K562 (cell line): Measurements from ENCODE around the gene TRAPPC8. TPM values are rescaled to one million over a fixed set of nuclear protein-coding genes. Genes with fewer than 3 reads are reported as not detected.
A peak's percentile ranks its signal among the peaks of the same experiment; 100 is the strongest.

Experiments used
- ASH1L ChIP-seq: fragments of 450-650 bp; IDR thresholded peaks from 2 replicates; pipeline ENCODE4 v1.6.1; 2018; ENCODE audit warnings: borderline replicate concordance, mild to moderate bottlenecking, low read depth; ENCODE audit not compliant: partially characterized antibody
- BCL6 ChIP-seq: fragments of 250-450 bp; sonication (Bioruptor Pico); IDR thresholded peaks from 2 replicates; pipeline ENCODE4 v1.4.0; 2020
- ETV5 ChIP-seq: sonication (generic); formaldehyde crosslinking; IDR thresholded peaks from 2 replicates; pipeline ENCODE4 v1.4.0; 2020; ENCODE audit warnings: low read depth, mild to moderate bottlenecking, missing genetic modification reagents
- FOXJ2 ChIP-seq: fragments of 200-800 bp; sonication (Bioruptor generic); IDR thresholded peaks from 2 replicates; pipeline ENCODE4 v1.6.1; 2016; ENCODE audit warnings: missing genetic modification characterization, missing compliant biosample characterization
- HEY1 ChIP-seq: fragments of 250-450 bp; sonication (Bioruptor Pico); IDR thresholded peaks from 2 replicates; pipeline ENCODE4 v1.5.0; 2020; ENCODE audit warnings: mild to moderate bottlenecking, moderate library complexity, borderline replicate concordance
- IFI16 ChIP-seq: fragments of 250-450 bp; sonication (Bioruptor Pico); IDR thresholded peaks from 2 replicates; pipeline ENCODE4 v2.1.2; 2022; ENCODE audit warnings: mild to moderate bottlenecking, inconsistent platforms
- KDM1A ChIP-seq, 2 experiments: fragments of 450-650 bp; IDR thresholded peaks; 2 replicates each; pipeline ENCODE4 v1.6.1; 2016; ENCODE audit warnings: mild to moderate bottlenecking in 2 of 2
- KLF16 ChIP-seq: IDR thresholded peaks from 2 replicates; pipeline ENCODE4 v1.6.1; 2016; ENCODE audit warnings: antibody characterized with exemption
- NR3C1 ChIP-seq: sonication (generic); formaldehyde crosslinking; IDR thresholded peaks from 2 replicates; pipeline ENCODE4 v1.8.1; 2022; ENCODE audit warnings: missing genetic modification reagents
- PHF21A ChIP-seq: fragments of 450-650 bp; IDR thresholded peaks from 2 replicates; pipeline ENCODE4 v1.6.1; 2017; ENCODE audit warnings: low read depth, borderline replicate concordance
- SETDB1 ChIP-seq: IDR thresholded peaks from one replicate; pipeline ENCODE4 v1.6.1; 2012; ENCODE audit warnings: low read length, control low read depth, inconsistent platforms
- SMARCE1 ChIP-seq: fragments of 450-650 bp; IDR thresholded peaks from 2 replicates; pipeline ENCODE4 v1.7.1; 2016; ENCODE audit warnings: mild to moderate bottlenecking
- SNRNP70 ChIP-seq: fragments of 200-400 bp; formaldehyde crosslinking; optimal IDR thresholded peaks from 2 replicates; pipeline ENCODE3; 2017; ENCODE audit warnings: low read depth, low read length
- SRSF7 ChIP-seq: fragments of 200-400 bp; formaldehyde crosslinking; optimal IDR thresholded peaks from 2 replicates; pipeline ENCODE3; 2017; ENCODE audit warnings: mild to moderate bottlenecking, low read depth, low read length
- TAF7 ChIP-seq: fragments of 450-650 bp; IDR thresholded peaks from 2 replicates; pipeline ENCODE4 v1.6.1; 2016; ENCODE audit warnings: missing genetic modification characterization, missing compliant biosample characterization
- ZNF133 ChIP-seq: fragments of 250-450 bp; sonication (Bioruptor Pico); IDR thresholded peaks from 2 replicates; pipeline ENCODE4 v1.4.0; 2020; ENCODE audit warnings: mild to moderate bottlenecking
- ZNF165 ChIP-seq: fragments of 250-450 bp; sonication (Bioruptor Pico); IDR thresholded peaks from 2 replicates; pipeline ENCODE4 v1.4.0; 2020; ENCODE audit warnings: borderline replicate concordance
- ZNF224 ChIP-seq: sonication (generic); formaldehyde crosslinking; IDR thresholded peaks from 2 replicates; pipeline ENCODE4 v1.8.0; 2022; ENCODE audit warnings: mild to moderate bottlenecking, missing genetic modification reagents
- ZNF584 ChIP-seq: fragments of 200-800 bp; sonication (Bioruptor generic); IDR thresholded peaks from 2 replicates; pipeline ENCODE4 v1.6.1; 2016; ENCODE audit warnings: low read depth, mild to moderate bottlenecking, missing genetic modification characterization, missing compliant biosample characterization
- polyA plus RNA-seq, 8 experiments: library from polyadenylated mRNA; depleted of rRNA in 4 of 8; stranded (reverse) in 5 of 8; unstranded in 3 of 8; fragments of >200 nt; fragmentation: Nextera tagmentation in 2 of 8; fragmentation: Illumina TruSeq in 1 of 8; extraction: Ambion mirVana in 2 of 8; extraction: Trizol in 1 of 8; gene quantifications; 2 replicates each; pipeline versions ENCODE4 v1.2.1 to v1.2.3, GENCODE V29; 2011 to 2014; ENCODE audit warnings: inconsistent platforms in 1 of 8, missing spikeins in 1 of 8
- total RNA-seq, 7 experiments: library from RNA; depleted of rRNA in 6 of 7; stranded (reverse); fragments of >200 nt in 6 of 7; fragmentation: Illumina TruSeq in 2 of 7; extraction: Trizol in 2 of 7; gene quantifications; 2 replicates each; pipeline versions ENCODE4 v1.2.1 to v1.2.3, GENCODE V29; 2011 to 2021; ENCODE audit warnings: low replicate concordance in 1 of 7
- TF ChIP-seq, protein P1 (sequence below): fragments of 250-450 bp; sonication (Bioruptor Pico); IDR thresholded peaks from 2 replicates; pipeline ENCODE4 v1.5.0; 2021; ENCODE audit warnings: mild to moderate bottlenecking, moderate library complexity
- TF ChIP-seq, protein P2 (sequence below): fragments of 450-650 bp; IDR thresholded peaks from 2 replicates; pipeline ENCODE4 v1.6.1; 2017; ENCODE audit warnings: mild to moderate bottlenecking, moderate library complexity
- TF ChIP-seq, protein P3 (sequence below): sonication (generic); formaldehyde crosslinking; IDR thresholded peaks from 2 replicates; pipeline ENCODE4 v1.8.1; 2023; ENCODE audit warnings: mild to moderate bottlenecking, missing genetic modification reagents
- TF ChIP-seq, protein P4 (sequence below): sonication (generic); formaldehyde crosslinking; IDR thresholded peaks from 2 replicates; pipeline ENCODE4 v1.8.1; 2023; ENCODE audit warnings: mild to moderate bottlenecking, missing genetic modification reagents

TRAPPC8 gene
- total and polyA plus RNA-seq, 9 of the 15 experiments (the other 6 are each of a cell fraction or from before 2014, with no cell fraction given), result 20.1 to 111 (median 35.6) TPM

DNA sequence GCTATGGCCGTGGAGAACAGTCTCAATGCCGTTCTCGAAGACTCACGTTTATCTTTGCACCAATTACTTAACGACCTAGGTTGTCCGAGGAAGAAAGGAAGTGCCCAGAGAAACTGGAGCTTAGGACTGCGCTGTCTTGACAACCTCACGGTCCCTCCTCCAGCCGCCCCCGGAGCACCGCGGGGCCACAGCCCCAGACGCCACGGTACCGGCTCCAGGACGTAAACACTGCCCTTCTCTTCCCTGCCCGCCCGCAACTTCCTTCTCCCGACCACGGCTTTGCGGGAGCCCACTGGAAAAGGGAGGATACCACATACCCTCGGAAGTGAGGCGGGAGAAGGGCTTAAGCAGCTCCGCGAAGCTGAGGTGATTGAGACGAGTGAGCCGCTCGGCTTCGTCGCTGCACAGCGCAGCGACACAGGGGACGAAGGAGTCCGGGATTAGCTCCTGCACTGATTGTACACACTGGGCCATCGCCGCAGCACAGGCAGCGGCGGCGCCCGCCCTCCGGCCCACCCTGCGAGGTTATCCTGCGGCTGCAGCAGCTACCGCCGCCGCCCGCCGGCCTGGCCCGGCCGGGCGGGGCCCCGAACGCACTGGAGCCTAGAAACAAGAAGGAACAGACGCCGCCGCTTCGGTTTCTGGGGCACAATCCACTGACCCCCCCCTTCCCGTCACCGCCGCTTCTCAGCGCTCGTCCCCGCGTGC lies 483 bp downstream of the TRAPPC8 start (continued):
- TF ChIP-seq, protein P1, sequence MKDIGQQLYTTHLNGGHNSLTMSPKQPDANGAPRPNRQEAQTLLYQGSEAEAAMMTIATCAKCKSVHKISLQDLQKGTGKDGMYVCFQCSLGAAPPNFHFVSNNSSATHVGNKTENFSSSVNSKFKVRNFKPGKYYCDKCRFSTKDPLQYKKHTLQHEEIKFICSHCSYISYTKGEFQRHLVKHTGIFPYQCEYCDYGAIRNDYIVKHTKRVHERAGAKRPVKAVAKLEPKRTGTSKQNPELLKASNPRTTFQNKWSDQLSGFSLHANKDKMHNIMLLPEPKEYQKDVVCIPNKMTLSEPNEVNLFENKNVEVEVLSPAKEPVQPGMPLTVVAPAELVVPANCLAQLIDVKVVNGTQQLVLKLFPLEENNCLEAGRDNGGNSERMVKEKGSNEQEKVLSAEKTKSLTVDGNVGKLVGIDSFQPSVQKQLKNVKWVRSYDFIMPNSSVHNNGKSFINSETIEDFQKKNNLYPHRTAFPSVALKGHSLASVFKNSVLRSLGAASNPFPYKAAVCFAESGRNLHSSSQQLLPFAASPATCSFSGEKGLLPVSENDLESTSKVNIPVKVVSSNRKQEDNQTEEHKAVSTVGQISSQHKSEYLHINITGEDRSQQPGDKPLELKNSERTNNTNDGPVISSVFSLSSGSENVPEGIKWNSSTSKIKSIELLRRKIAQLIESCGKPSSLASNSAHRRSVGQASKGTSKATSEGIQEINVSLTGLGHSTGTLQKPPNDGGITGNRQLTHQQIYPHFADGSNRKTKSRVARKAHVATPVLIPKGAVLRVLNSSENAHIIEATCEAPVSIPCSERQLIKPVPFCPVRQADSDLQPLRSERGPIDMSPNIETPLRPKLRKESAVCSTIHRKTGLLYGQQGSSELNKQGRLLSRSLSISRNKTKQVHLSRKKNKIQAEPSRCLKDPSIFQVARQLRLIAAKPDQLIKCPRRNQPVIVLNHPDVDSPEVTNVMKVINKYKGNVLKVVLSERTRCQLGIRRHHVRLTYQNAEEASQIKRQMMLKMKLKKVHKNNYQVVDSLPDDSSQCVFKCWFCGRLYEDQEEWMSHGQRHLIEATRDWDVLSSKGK (CRISPR knock-in tag), result no peak
- TF ChIP-seq TAF7, result no peak
- TF ChIP-seq, protein P2, sequence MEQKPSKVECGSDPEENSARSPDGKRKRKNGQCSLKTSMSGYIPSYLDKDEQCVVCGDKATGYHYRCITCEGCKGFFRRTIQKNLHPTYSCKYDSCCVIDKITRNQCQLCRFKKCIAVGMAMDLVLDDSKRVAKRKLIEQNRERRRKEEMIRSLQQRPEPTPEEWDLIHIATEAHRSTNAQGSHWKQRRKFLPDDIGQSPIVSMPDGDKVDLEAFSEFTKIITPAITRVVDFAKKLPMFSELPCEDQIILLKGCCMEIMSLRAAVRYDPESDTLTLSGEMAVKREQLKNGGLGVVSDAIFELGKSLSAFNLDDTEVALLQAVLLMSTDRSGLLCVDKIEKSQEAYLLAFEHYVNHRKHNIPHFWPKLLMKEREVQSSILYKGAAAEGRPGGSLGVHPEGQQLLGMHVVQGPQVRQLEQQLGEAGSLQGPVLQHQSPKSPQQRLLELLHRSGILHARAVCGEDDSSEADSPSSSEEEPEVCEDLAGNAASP, result no peak
- no peak for TF ChIP-seq KDM1A (IDR thresholded peaks at IDR 0.05)
- TF ChIP-seq BCL6 (CRISPR knock-in tag), result no peak
- no peak for TF ChIP-seq PHF21A
- TF ChIP-seq ASH1L, result no peak
- TF ChIP-seq HEY1 (CRISPR knock-in tag), result no peak
- TF ChIP-seq, protein P3, sequence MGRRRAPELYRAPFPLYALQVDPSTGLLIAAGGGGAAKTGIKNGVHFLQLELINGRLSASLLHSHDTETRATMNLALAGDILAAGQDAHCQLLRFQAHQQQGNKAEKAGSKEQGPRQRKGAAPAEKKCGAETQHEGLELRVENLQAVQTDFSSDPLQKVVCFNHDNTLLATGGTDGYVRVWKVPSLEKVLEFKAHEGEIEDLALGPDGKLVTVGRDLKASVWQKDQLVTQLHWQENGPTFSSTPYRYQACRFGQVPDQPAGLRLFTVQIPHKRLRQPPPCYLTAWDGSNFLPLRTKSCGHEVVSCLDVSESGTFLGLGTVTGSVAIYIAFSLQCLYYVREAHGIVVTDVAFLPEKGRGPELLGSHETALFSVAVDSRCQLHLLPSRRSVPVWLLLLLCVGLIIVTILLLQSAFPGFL (CRISPR knock-in tag), result no peak
- no peak for TF ChIP-seq KLF16
- no peak; the same call in 1 of the 2 replicates for TF ChIP-seq NR3C1 (CRISPR knock-in tag)
- no peak for TF ChIP-seq ZNF165
- no peak for TF ChIP-seq IFI16 (CRISPR knock-in tag)
- no peak for TF ChIP-seq SETDB1
- TF ChIP-seq FOXJ2, result no peak
- TF ChIP-seq SRSF7, result no peak
- TF ChIP-seq, protein P4, sequence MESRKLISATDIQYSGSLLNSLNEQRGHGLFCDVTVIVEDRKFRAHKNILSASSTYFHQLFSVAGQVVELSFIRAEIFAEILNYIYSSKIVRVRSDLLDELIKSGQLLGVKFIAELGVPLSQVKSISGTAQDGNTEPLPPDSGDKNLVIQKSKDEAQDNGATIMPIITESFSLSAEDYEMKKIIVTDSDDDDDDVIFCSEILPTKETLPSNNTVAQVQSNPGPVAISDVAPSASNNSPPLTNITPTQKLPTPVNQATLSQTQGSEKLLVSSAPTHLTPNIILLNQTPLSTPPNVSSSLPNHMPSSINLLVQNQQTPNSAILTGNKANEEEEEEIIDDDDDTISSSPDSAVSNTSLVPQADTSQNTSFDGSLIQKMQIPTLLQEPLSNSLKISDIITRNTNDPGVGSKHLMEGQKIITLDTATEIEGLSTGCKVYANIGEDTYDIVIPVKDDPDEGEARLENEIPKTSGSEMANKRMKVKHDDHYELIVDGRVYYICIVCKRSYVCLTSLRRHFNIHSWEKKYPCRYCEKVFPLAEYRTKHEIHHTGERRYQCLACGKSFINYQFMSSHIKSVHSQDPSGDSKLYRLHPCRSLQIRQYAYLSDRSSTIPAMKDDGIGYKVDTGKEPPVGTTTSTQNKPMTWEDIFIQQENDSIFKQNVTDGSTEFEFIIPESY (CRISPR knock-in tag), result no peak
- no peak for TF ChIP-seq ZNF584 (CRISPR knock-in tag)
- TF ChIP-seq ETV5, result no peak
- TF ChIP-seq SMARCE1, result 0 out of 2 replicates have a peak, but pooled peaks have one; percentile 15
- no peak for TF ChIP-seq ZNF224 (CRISPR knock-in tag)
- no peak for TF ChIP-seq ZNF133
- no peak for TF ChIP-seq SNRNP70
